Gastroesophageal sphincter (tissue), 3 donors: ENCODE results near the gene PDE6A.

Experiments used
- CTCF ChIP-seq, 4 experiments: fragments of 200-600 bp in 2 of 4; fragments of 450-650 bp in 2 of 4; sonication (generic) in 1 of 4; IDR thresholded peaks; one replicate each; pipeline ENCODE4 v1.5.1; 2017 to 2019; ENCODE audit warnings: antibody characterized with exemption in 4 of 4, mild to moderate bottlenecking in 2 of 4, moderate library complexity in 2 of 4
- POLR2A ChIP-seq, 2 donors: fragments of 450-650 bp; IDR thresholded peaks; one replicate each; pipeline ENCODE4 v1.6.1; 2017; ENCODE audit warnings: antibody characterized with exemption in 2 of 2, mild to moderate bottlenecking in 2 of 2, moderate library complexity in 1 of 2
- POLR2AphosphoS5 ChIP-seq: sonication (generic); formaldehyde crosslinking; IDR thresholded peaks from one replicate; pipeline ENCODE4 v1.6.1; 2017; ENCODE audit warnings: antibody characterized with exemption

- TF ChIP-seq CTCF (IDR thresholded peaks at IDR 0.05) (no peak), POLR2AphosphoS5 (no peak), POLR2A (IDR thresholded peaks at IDR 0.05) (no peak)
Observed at GRCh38 chr5:149870232-149870631, 74.4 kb downstream of the PDE6A start.
